PFSK-1 (cell line): Measurements from ENCODE around the gene AFAP1L2. TPM values are rescaled to one million over a fixed set of nuclear protein-coding genes. Genes with fewer than 3 reads are reported as not detected.

ENCODE experiments used
- FOXP2 ChIP-seq: optimal IDR thresholded peaks from 2 replicates; pipeline ENCODE3; 2011; ENCODE audit warnings: borderline replicate concordance, control low read depth, inconsistent platforms; ENCODE audit not compliant: insufficient read depth; ENCODE audit errors: extremely low read length, extremely low read depth
- POLR2AphosphoS5 ChIP-seq: IDR thresholded peaks from 2 replicates; pipeline ENCODE4 v1.6.1; 2012; ENCODE audit warnings: low read depth, mild to moderate bottlenecking, control low read depth, low read length, moderate library complexity
- SIN3A ChIP-seq: IDR thresholded peaks from 2 replicates; pipeline ENCODE4 v1.6.1; 2012; ENCODE audit warnings: mild to moderate bottlenecking, low read length, moderate library complexity, borderline replicate concordance; ENCODE audit not compliant: insufficient read depth
- TAF1 ChIP-seq: IDR thresholded peaks from 2 replicates; pipeline ENCODE4 v1.6.1; 2012; ENCODE audit warnings: low read length, control low read depth, borderline replicate concordance; ENCODE audit not compliant: insufficient read depth
- polyA plus RNA-seq: library from polyadenylated mRNA; unstranded; fragments of >200 nt; gene quantifications from one replicate; pipeline ENCODE4 v1.2.1, GENCODE V29; 2012; ENCODE audit warnings: low read depth, missing spikeins; ENCODE audit not compliant: insufficient read length
- TF ChIP-seq, protein P1 (sequence below), 2 experiments: IDR thresholded peaks; 2 replicates each; pipeline versions ENCODE4 v1.6.1 to v1.8.0; 2011 to 2012; ENCODE audit warnings: low read depth in 2 of 2, low read length in 2 of 2, control low read depth in 1 of 2, inconsistent platforms in 1 of 2, mild to moderate bottlenecking in 1 of 2, moderate library complexity in 1 of 2; ENCODE audit not compliant: insufficient read depth in 1 of 2

Gene AFAP1L2, protein sequence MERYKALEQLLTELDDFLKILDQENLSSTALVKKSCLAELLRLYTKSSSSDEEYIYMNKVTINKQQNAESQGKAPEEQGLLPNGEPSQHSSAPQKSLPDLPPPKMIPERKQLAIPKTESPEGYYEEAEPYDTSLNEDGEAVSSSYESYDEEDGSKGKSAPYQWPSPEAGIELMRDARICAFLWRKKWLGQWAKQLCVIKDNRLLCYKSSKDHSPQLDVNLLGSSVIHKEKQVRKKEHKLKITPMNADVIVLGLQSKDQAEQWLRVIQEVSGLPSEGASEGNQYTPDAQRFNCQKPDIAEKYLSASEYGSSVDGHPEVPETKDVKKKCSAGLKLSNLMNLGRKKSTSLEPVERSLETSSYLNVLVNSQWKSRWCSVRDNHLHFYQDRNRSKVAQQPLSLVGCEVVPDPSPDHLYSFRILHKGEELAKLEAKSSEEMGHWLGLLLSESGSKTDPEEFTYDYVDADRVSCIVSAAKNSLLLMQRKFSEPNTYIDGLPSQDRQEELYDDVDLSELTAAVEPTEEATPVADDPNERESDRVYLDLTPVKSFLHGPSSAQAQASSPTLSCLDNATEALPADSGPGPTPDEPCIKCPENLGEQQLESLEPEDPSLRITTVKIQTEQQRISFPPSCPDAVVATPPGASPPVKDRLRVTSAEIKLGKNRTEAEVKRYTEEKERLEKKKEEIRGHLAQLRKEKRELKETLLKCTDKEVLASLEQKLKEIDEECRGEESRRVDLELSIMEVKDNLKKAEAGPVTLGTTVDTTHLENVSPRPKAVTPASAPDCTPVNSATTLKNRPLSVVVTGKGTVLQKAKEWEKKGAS
- polyA plus RNA-seq: not detected

DNA sequence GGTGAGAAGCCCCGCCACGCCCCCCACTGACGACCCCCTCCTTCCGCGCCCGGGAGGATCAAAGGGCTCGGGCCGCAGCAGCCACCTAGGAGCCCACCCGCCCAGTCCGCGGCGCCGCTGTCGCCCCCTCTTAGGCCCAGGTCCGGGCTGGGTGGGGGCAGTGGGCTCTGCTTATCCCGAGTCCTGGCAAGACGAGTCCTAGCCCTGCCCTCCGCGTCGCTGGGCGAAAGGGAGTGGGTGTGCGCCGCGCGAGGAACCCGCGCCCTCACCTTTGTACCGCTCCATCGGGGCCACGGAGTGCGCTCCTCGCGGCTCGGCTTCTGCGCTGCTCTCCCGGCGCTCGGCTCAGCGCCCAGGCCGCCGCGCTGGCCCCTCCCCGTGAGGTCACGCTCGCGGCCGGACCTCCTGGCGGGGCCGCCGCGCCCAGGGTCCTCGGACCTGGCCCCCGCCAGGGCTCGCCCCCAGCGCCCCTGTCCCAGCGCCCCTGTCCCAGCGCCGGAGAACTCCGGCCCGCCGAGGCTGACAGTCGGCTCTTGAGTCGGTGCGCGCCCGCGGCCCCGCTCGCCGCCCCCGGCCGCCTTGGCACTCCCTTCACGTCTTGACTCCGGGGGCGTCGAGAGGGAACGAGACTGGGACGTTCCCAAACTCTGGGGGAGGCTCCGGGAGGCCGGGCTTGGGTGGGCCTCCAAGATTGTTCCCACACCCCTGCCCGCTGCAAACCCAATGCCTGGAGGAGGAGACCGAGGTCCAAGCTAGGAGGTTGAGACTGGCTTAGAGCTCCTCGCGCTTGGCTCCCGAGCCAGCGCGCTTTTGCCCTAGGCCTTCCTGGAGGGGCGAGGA is at the start of gene AFAP1L2:
Gene AFAP1L2 (minus strand): TSS at position 332 of the 840 bp plus-strand sequence. CDS start 47 bp downstream, at position 285.
- TF ChIP-seq TAF1 (no peak), POLR2AphosphoS5 (no peak)
- TF ChIP-seq, protein P1, sequence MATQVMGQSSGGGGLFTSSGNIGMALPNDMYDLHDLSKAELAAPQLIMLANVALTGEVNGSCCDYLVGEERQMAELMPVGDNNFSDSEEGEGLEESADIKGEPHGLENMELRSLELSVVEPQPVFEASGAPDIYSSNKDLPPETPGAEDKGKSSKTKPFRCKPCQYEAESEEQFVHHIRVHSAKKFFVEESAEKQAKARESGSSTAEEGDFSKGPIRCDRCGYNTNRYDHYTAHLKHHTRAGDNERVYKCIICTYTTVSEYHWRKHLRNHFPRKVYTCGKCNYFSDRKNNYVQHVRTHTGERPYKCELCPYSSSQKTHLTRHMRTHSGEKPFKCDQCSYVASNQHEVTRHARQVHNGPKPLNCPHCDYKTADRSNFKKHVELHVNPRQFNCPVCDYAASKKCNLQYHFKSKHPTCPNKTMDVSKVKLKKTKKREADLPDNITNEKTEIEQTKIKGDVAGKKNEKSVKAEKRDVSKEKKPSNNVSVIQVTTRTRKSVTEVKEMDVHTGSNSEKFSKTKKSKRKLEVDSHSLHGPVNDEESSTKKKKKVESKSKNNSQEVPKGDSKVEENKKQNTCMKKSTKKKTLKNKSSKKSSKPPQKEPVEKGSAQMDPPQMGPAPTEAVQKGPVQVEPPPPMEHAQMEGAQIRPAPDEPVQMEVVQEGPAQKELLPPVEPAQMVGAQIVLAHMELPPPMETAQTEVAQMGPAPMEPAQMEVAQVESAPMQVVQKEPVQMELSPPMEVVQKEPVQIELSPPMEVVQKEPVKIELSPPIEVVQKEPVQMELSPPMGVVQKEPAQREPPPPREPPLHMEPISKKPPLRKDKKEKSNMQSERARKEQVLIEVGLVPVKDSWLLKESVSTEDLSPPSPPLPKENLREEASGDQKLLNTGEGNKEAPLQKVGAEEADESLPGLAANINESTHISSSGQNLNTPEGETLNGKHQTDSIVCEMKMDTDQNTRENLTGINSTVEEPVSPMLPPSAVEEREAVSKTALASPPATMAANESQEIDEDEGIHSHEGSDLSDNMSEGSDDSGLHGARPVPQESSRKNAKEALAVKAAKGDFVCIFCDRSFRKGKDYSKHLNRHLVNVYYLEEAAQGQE (IDR thresholded peaks at IDR 0.05; ENCODE audit: insufficient read depth in 1 of 2, low read depth in 2 of 2, low read length in 2 of 2): no peak

DNA sequence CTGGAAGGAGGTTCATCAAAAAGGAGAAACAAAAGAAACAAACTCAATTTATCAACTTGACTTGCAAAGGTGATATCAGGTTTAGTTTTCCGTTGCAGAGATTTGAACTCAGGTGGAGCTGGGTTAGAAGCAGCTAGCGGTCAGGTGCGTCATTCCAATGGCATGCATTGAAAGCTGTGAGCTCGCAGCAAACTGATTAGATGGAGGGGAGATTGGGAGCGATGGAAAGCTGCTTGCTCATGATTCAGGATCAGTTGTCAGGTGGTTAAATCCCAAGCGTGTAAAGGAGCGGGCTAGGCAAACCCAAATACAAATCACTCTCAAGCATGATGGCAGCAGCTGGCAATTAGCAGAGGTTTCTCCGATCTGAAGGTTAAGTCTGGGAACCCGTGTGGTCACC is 49.3 kb upstream of the AFAP1L2 start:
- TF ChIP-seq, protein P1 (IDR thresholded peaks at IDR 0.05; ENCODE audit: insufficient read depth in 1 of 2, low read depth in 2 of 2, low read length in 2 of 2): no peak
- TF ChIP-seq FOXP2 (no peak), SIN3A (no peak), POLR2AphosphoS5 (no peak), TAF1 (no peak)

DNA sequence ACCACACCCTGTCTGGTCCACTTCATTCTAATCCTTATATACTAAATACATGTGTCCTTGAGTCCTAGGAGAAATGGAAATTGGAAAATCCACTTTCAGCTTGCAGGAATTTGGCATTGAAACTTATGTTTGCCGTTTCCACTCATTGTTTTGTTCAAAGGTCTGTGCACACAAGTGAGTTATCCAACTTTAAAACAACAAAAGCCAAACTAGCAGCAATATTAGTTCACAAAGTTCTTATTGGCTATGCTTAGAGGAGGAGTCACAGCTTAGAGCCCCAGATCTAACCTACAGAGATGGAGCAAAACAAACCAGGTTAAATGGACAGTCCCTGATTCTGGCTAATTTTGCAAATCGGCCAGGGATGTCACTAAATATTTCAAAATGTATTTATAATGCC is 44.6 kb upstream of the AFAP1L2 start:
- TF ChIP-seq TAF1 (no peak), FOXP2 (no peak), POLR2AphosphoS5 (no peak), SIN3A (no peak)
- TF ChIP-seq, protein P1 (IDR thresholded peaks at IDR 0.05; ENCODE audit: insufficient read depth in 1 of 2, low read depth in 2 of 2, low read length in 2 of 2): no peak

GRCh38 chr10:114445332-114445731 is 41.0 kb upstream of the AFAP1L2 start:
- TF ChIP-seq FOXP2: no peak
- TF ChIP-seq POLR2AphosphoS5: no peak
- TF ChIP-seq, protein P1 (IDR thresholded peaks at IDR 0.05; ENCODE audit: insufficient read depth in 1 of 2, low read depth in 2 of 2, low read length in 2 of 2): no peak
- no peak for TF ChIP-seq TAF1
- TF ChIP-seq SIN3A: no peak
